HepG2 (cell line): ENCODE data around the gene MAPK4. TPM values are rescaled to one million over a fixed set of nuclear protein-coding genes. Genes with fewer than 3 reads are reported as not detected.

Experiments
- BHLHE40 ChIP-seq: IDR thresholded peaks from 2 replicates; pipeline ENCODE4 v1.6.1; 2011; ENCODE audit warnings: low read length, improper control_type of control experiment
- DRAP1 ChIP-seq: IDR thresholded peaks from 2 replicates; pipeline ENCODE4 v1.6.1; 2016; ENCODE audit warnings: missing genetic modification reagents, missing compliant biosample characterization
- FOXC1 ChIP-seq: sonication (generic); formaldehyde crosslinking; IDR thresholded peaks from 2 replicates; pipeline ENCODE4 v1.8.0; 2022; ENCODE audit warnings: mild to moderate bottlenecking, missing genetic modification reagents, borderline replicate concordance
- HOXA7 ChIP-seq: sonication (generic); formaldehyde crosslinking; IDR thresholded peaks from 2 replicates; pipeline ENCODE4 v1.8.1; 2022; ENCODE audit warnings: mild to moderate bottlenecking, missing genetic modification reagents, moderate library complexity
- KAT8 ChIP-seq: IDR thresholded peaks from 2 replicates; pipeline ENCODE4 v1.6.1; 2016; ENCODE audit warnings: missing genetic modification reagents, missing compliant biosample characterization
- MAF1 ChIP-seq: sonication (generic); formaldehyde crosslinking; IDR thresholded peaks from 2 replicates; pipeline ENCODE4 v1.5.0; 2020; ENCODE audit warnings: missing genetic modification reagents, borderline replicate concordance
- MTERF4 ChIP-seq: sonication (generic); formaldehyde crosslinking; IDR thresholded peaks from 2 replicates; pipeline ENCODE4 v1.8.0; 2023; ENCODE audit warnings: mild to moderate bottlenecking, missing genetic modification reagents
- MXI1 ChIP-seq: IDR thresholded peaks from 3 replicates; pipeline ENCODE4 v1.6.1; 2012; ENCODE audit warnings: low read depth, low read length, inconsistent platforms, borderline replicate concordance
- MYNN ChIP-seq: sonication (generic); formaldehyde crosslinking; IDR thresholded peaks from 2 replicates; pipeline ENCODE4 v1.4.0; 2020; ENCODE audit warnings: mild to moderate bottlenecking, low read depth, missing genetic modification reagents
- NFKB2 ChIP-seq: sonication (generic); formaldehyde crosslinking; IDR thresholded peaks from 2 replicates; pipeline ENCODE4 v1.4.0; 2020; ENCODE audit warnings: missing genetic modification reagents, borderline replicate concordance
- NPAS2 ChIP-seq: sonication (generic); formaldehyde crosslinking; IDR thresholded peaks from 2 replicates; pipeline ENCODE4 v1.8.0; 2022; ENCODE audit warnings: mild to moderate bottlenecking, missing genetic modification reagents, borderline replicate concordance
- NR2F2 ChIP-seq: IDR thresholded peaks from 2 replicates; pipeline ENCODE4 v1.6.1; 2012; ENCODE audit warnings: low read depth, inconsistent platforms, borderline replicate concordance
- PATZ1 ChIP-seq: sonication (generic); formaldehyde crosslinking; IDR thresholded peaks from 2 replicates; pipeline ENCODE4 v1.4.0; 2020; ENCODE audit warnings: missing genetic modification reagents
- PRDM10 ChIP-seq: sonication (generic); formaldehyde crosslinking; IDR thresholded peaks from 2 replicates; pipeline ENCODE4 v1.4.0; 2020; ENCODE audit warnings: low read depth, missing genetic modification reagents
- RARA ChIP-seq: IDR thresholded peaks from 2 replicates; pipeline ENCODE4 v1.6.1; 2016; ENCODE audit warnings: missing genetic modification reagents, missing compliant biosample characterization
- TMF1 ChIP-seq: sonication (generic); formaldehyde crosslinking; IDR thresholded peaks from 2 replicates; pipeline ENCODE4 v1.8.1; 2022; ENCODE audit warnings: low read depth, missing genetic modification reagents
- ZNF224 ChIP-seq: sonication (generic); formaldehyde crosslinking; IDR thresholded peaks from 2 replicates; pipeline ENCODE4 v1.5.0; 2020; ENCODE audit warnings: mild to moderate bottlenecking, missing genetic modification reagents
- ZNF225 ChIP-seq: sonication (generic); formaldehyde crosslinking; IDR thresholded peaks from 2 replicates; pipeline ENCODE4 v1.4.0; 2020; ENCODE audit warnings: mild to moderate bottlenecking, missing genetic modification reagents
- ZNF256 ChIP-seq: sonication (generic); formaldehyde crosslinking; conservative IDR thresholded peaks from 2 replicates; pipeline ENCODE4 v1.4.0; 2020; ENCODE audit warnings: missing genetic modification reagents
- ZNF335 ChIP-seq: sonication (generic); formaldehyde crosslinking; IDR thresholded peaks from 2 replicates; pipeline ENCODE4 v1.4.0; 2020; ENCODE audit warnings: missing genetic modification reagents
- ZNF513 ChIP-seq: sonication (generic); formaldehyde crosslinking; conservative IDR thresholded peaks from 2 replicates; pipeline ENCODE4 v1.5.0; 2020; ENCODE audit warnings: missing genetic modification reagents
- ZNF547 ChIP-seq: sonication (generic); formaldehyde crosslinking; IDR thresholded peaks from 2 replicates; pipeline ENCODE4 v1.5.1; 2020; ENCODE audit warnings: mild to moderate bottlenecking, missing genetic modification reagents
- ZNF562 ChIP-seq: sonication (generic); formaldehyde crosslinking; IDR thresholded peaks from 2 replicates; pipeline ENCODE4 v1.8.0; 2022; ENCODE audit warnings: missing genetic modification reagents, borderline replicate concordance
- ZNF615 ChIP-seq: sonication (generic); formaldehyde crosslinking; IDR thresholded peaks from 2 replicates; pipeline ENCODE4 v1.5.0; 2020; ENCODE audit warnings: mild to moderate bottlenecking, missing genetic modification reagents, borderline replicate concordance
- polyA plus RNA-seq, 8 experiments: library from polyadenylated mRNA; depleted of rRNA in 3 of 8; stranded (reverse) in 7 of 8; unstranded in 1 of 8; fragments of >200 nt; fragmentation: Illumina TruSeq in 4 of 8; extraction: Trizol in 4 of 8; gene quantifications; 2 replicates each; pipeline versions ENCODE4 v1.2.1 to v1.2.3, GENCODE V29; 2011 to 2016; ENCODE audit warnings: low read depth in 4 of 8, missing spikeins in 1 of 8, mixed read lengths in 1 of 8; ENCODE audit not compliant: insufficient read depth in 1 of 8
- total RNA-seq, 5 experiments: library from RNA; depleted of rRNA; stranded (reverse); fragments of >200 nt; fragmentation: Illumina TruSeq; extraction: Trizol; gene quantifications; 2 replicates each; pipeline ENCODE4 v1.2.3, GENCODE V29; 2016; ENCODE audit warnings: low read depth in 1 of 5

Gene MAPK4
- total and polyA plus RNA-seq, 2 of the 13 experiments (the other 11 are each of a cell fraction or from before 2014, with no cell fraction given): not detected

GRCh38 chr18:50737127-50737526 lies 177.2 kb downstream of the MAPK4 start (continued):
- TF ChIP-seq DRAP1 (CRISPR knock-in tag) (no peak), ZNF547 (CRISPR knock-in tag) (no peak), TMF1 (CRISPR knock-in tag) (no peak), ZNF335 (CRISPR knock-in tag) (no peak), ZNF562 (no peak), KAT8 (CRISPR knock-in tag) (no peak), ZNF513 (CRISPR knock-in tag) (no peak), ZNF225 (no peak), PATZ1 (CRISPR knock-in tag) (peak; percentile 48; the same call in 1 of the 2 replicates), ZNF256 (CRISPR knock-in tag) (no peak), FOXC1 (no peak), MAF1 (no peak), NPAS2 (CRISPR knock-in tag) (no peak), ZNF224 (no peak), HOXA7 (no peak), BHLHE40 (no peak), MXI1 (no peak), NFKB2 (CRISPR knock-in tag) (no peak), MTERF4 (CRISPR knock-in tag) (no peak), ZNF615 (CRISPR knock-in tag) (no peak), NR2F2 (peak; percentile 98), PRDM10 (CRISPR knock-in tag) (no peak), RARA (CRISPR knock-in tag) (no peak), MYNN (CRISPR knock-in tag) (no peak)
